OCI-LY1 (cell line): Measurements from ENCODE around the gene AFM.

Experiments
- H2AFZ ChIP-seq: fragments of 200-600 bp; sonication (generic), shearing (Covaris generic); 2 replicates; pipeline ENCODE4 v1.6.0; 2014; ENCODE audit warnings: antibody characterized with exemption, mild to moderate bottlenecking, low read length
- H3F3A ChIP-seq: fragments of 200-600 bp; sonication (generic), shearing (Covaris generic); 2 replicates; pipeline ENCODE4 v1.6.0; 2014; ENCODE audit warnings: mild to moderate bottlenecking, antibody characterized with exemption, low read length, moderate library complexity; ENCODE audit not compliant: insufficient read depth
- H3K27ac ChIP-seq: fragments of 200-600 bp; sonication (generic); 2 replicates; pipeline ENCODE4 v1.5.1; 2014; ENCODE audit warnings: low read length, mixed run types, mild to moderate bottlenecking, low read depth; ENCODE audit not compliant: poor library complexity, severe bottlenecking
- H3K27me3 ChIP-seq: fragments of 200-600 bp; sonication (generic); 2 replicates; pipeline ENCODE4 v1.6.0; 2014; ENCODE audit warnings: antibody characterized with exemption, mild to moderate bottlenecking, low read length, moderate library complexity; ENCODE audit not compliant: insufficient read depth
- H3K36me3 ChIP-seq: fragments of 200-600 bp; sonication (generic); 2 replicates; pipeline ENCODE4 v1.6.1; 2014; ENCODE audit warnings: mild to moderate bottlenecking, antibody characterized with exemption, low read length, moderate library complexity, mixed read lengths; ENCODE audit not compliant: insufficient read depth
- H3K4me1 ChIP-seq: fragments of 200-600 bp; sonication (generic); 2 replicates; pipeline ENCODE4 v1.5.1; 2014; ENCODE audit warnings: mild to moderate bottlenecking, low read length, moderate library complexity; ENCODE audit not compliant: insufficient read depth, severe bottlenecking
- H3K4me2 ChIP-seq: fragments of 200-600 bp; sonication (generic), shearing (Covaris generic); 2 replicates; pipeline ENCODE4 v1.6.1; 2014; ENCODE audit warnings: low read length
- H3K4me3 ChIP-seq: fragments of 200-600 bp; sonication (generic); 2 replicates; pipeline ENCODE4 v1.5.1; 2014; ENCODE audit warnings: low read length, low read depth, mild to moderate bottlenecking, mixed read lengths; ENCODE audit not compliant: poor library complexity, severe bottlenecking
- H3K79me2 ChIP-seq: fragments of 200-600 bp; shearing (Covaris generic); 2 replicates; pipeline ENCODE4 v1.6.1; 2016; ENCODE audit warnings: mixed run types, low read length, mixed read lengths; ENCODE audit not compliant: insufficient read depth
- H3K9ac ChIP-seq: fragments of 200-600 bp; sonication (generic), shearing (Covaris generic); 2 replicates; pipeline ENCODE4 v1.6.1; 2014; ENCODE audit warnings: mild to moderate bottlenecking, low read length, mixed read lengths
- H3K9me2 ChIP-seq: fragments of 200-600 bp; sonication (generic), shearing (Covaris generic); 2 replicates; pipeline ENCODE4 v1.6.1; 2014; ENCODE audit warnings: low read depth, mild to moderate bottlenecking, low read length, mixed read lengths
- H3K9me3 ChIP-seq: fragments of 200-600 bp; shearing (Covaris generic); 2 replicates; pipeline ENCODE4 v1.6.1; 2014; ENCODE audit warnings: low read length, mixed read lengths
- H4K20me1 ChIP-seq: fragments of 200-600 bp; sonication (generic), shearing (Covaris generic); 2 replicates; pipeline ENCODE4 v1.6.0; 2016; ENCODE audit warnings: mild to moderate bottlenecking, low read length; ENCODE audit not compliant: insufficient read depth
- CTCF ChIP-seq: fragments of 200-600 bp; sonication (generic), shearing (Covaris generic); IDR thresholded peaks from 2 replicates; pipeline ENCODE4 v1.5.1; 2017; ENCODE audit warnings: mild to moderate bottlenecking, antibody characterized with exemption, low read length, moderate library complexity, mixed read lengths
- EZH2 ChIP-seq: fragments of 200-600 bp; sonication (generic), shearing (Covaris generic); IDR thresholded peaks from 2 replicates; pipeline ENCODE4 v1.8.0; 2017; ENCODE audit warnings: borderline replicate concordance, mixed run types, mild to moderate bottlenecking, antibody characterized with exemption, low read length, moderate library complexity, mixed read lengths

Gene AFM

GRCh38 chr4:73438582-73439215, 42.8 kb upstream of the AFM start:
- no peak overlapping the region for H2AFZ ChIP-seq
- no peaks in the 10 kb centered on the region for H3K4me1 ChIP-seq
- H3K79me2 ChIP-seq, result no peaks in the 10 kb centered on the region
- H3K9me3 ChIP-seq, result no peaks in the 10 kb centered on the region
- H3K4me3 ChIP-seq, result no peak overlapping the region
- no peaks in the 10 kb centered on the region for H3K27me3 ChIP-seq
- H3K9ac ChIP-seq, result no peak overlapping the region
- H3K4me2 ChIP-seq, result no peak overlapping the region
- no peaks in the 10 kb centered on the region for H3K9me2 ChIP-seq
- H4K20me1 ChIP-seq, result no peaks in the 10 kb centered on the region
- no peak overlapping the region for H3K27ac ChIP-seq
- no peaks in the 10 kb centered on the region for H3F3A ChIP-seq
- TF ChIP-seq EZH2 (no peak), CTCF (no peak)
- H3K36me3 ChIP-seq, result no peaks in the 10 kb centered on the region

- no peaks in the 10 kb centered on the region for H4K20me1 ChIP-seq
- no peaks in the 10 kb centered on the region for H3K9me2 ChIP-seq
- H3K4me1 ChIP-seq, result no peaks in the 10 kb centered on the region
- H3K36me3 ChIP-seq, result no peaks in the 10 kb centered on the region
- TF ChIP-seq CTCF, result no peak
- TF ChIP-seq EZH2, result no peak
- H3K27me3 ChIP-seq, result no peaks in the 10 kb centered on the region
- H3K79me2 ChIP-seq, result no peaks in the 10 kb centered on the region
- H3K4me3 ChIP-seq, result no peak overlapping the region
- H2AFZ ChIP-seq, result no peak overlapping the region
- no peak overlapping the region for H3K4me2 ChIP-seq
- H3F3A ChIP-seq, result no peaks in the 10 kb centered on the region
- no peak overlapping the region for H3K27ac ChIP-seq
- H3K9ac ChIP-seq, result no peak overlapping the region
- H3K9me3 ChIP-seq, result no peaks in the 10 kb centered on the region
Observed at GRCh38 chr4:73439445-73439844, 42.1 kb upstream of the AFM start.

- no peaks in the 10 kb centered on the region for H3K79me2 ChIP-seq
- no peak overlapping the region for H3K27ac ChIP-seq
- no peak overlapping the region for H3K4me3 ChIP-seq
- no peak overlapping the region for H3K4me2 ChIP-seq
- no peaks in the 10 kb centered on the region for H3K27me3 ChIP-seq
- TF ChIP-seq EZH2, result no peak
- TF ChIP-seq CTCF, result no peak
- no peaks in the 10 kb centered on the region for H3K9me3 ChIP-seq
- H2AFZ ChIP-seq, result no peak overlapping the region
- no peaks in the 10 kb centered on the region for H3K9me2 ChIP-seq
- no peaks in the 10 kb centered on the region for H3K4me1 ChIP-seq
- H3K9ac ChIP-seq, result no peak overlapping the region
- no peaks in the 10 kb centered on the region for H3F3A ChIP-seq
- no peaks in the 10 kb centered on the region for H4K20me1 ChIP-seq
- H3K36me3 ChIP-seq, result no peaks in the 10 kb centered on the region
Observed at GRCh38 chr4:73439991-73440390, 41.6 kb upstream of the AFM start.
